Activated CD4-positive, alpha-beta memory T cell treated with anti-CD3 and anti-CD28 coated beads, Interleukin-2, amount 10 ng/mL, durations not matched to agents 7 days and 5 days (primary cell): ENCODE data around the gene C17orf75. TPM values are rescaled to one million over a fixed set of nuclear protein-coding genes. Genes with fewer than 3 reads are reported as not detected.
"Not testable (repeated sequence)": the region's sequence is repeated elsewhere in the genome, so short reads cannot be mapped to it uniquely, and the experiment has no call there.

Source experiments
- CTCF ChIA-PET: fragments of 350-600 bp; sonication (Branson Sonifier 250); formaldehyde crosslinking; loops from one replicate; lab custom pipeline; 2021; ENCODE audit warnings: antibody characterized with exemption, inconsistent platforms; lab: Charles Lee
- POLR2A ChIA-PET: fragments of 350-600 bp; sonication (Branson Sonifier 250); formaldehyde crosslinking; loops from one replicate; lab custom pipeline; 2021; ENCODE audit warnings: antibody characterized with exemption; lab: Charles Lee
- DNase-seq: peaks from one replicate; pipeline ENCODE4 v3.0.0-alpha.2; 2020
- H3K27ac Mint-ChIP-seq: one replicate; pipeline ENCODE4 v1.8.0; 2021; ENCODE audit warnings: mild to moderate bottlenecking, mixed read lengths
- H3K27me3 Mint-ChIP-seq: one replicate; pipeline ENCODE4 v1.8.0; 2021; ENCODE audit warnings: mixed read lengths
- H3K36me3 Mint-ChIP-seq: one replicate; pipeline ENCODE4 v1.8.0; 2021; ENCODE audit warnings: low read depth, mixed read lengths
- H3K4me1 Mint-ChIP-seq: one replicate; pipeline ENCODE4 v1.8.0; 2021; ENCODE audit warnings: mixed read lengths
- H3K4me3 Mint-ChIP-seq: one replicate; pipeline ENCODE4 v1.8.0; 2021; ENCODE audit warnings: mild to moderate bottlenecking, mixed read lengths
- H3K9me3 Mint-ChIP-seq: one replicate; pipeline ENCODE4 v1.8.0; 2021; ENCODE audit warnings: mixed read lengths
- total RNA-seq, 2 experiments: library from RNA; stranded (reverse); gene quantifications; one replicate each; pipeline ENCODE4 v1.2.3, GENCODE V29; 2021

Gene C17orf75
- total RNA-seq, 2 experiments from 2014 or later, result 32.1 to 35.1 TPM

- ChIA-PET CTCF (interaction anchor here (0.6 to 2.9 kb wide), 16 partner anchors 9 to 163 kb away, joined by 3 to 30 read pairs (median 4); partner anchors contain the start of gene PSMD11), POLR2A (interaction anchor here (1.2 to 1.4 kb wide), 3 partner anchors 11 to 32 kb away, joined by 4 to 7 read pairs (median 4); partner anchors contain the start of gene ZNF207)
- Mint-ChIP-seq H3K27me3 (peaks cover 11% of the 10 kb centered on the region), H3K36me3 (no peaks in the 10 kb centered on the region), H3K4me1 (peaks cover 37% of the 10 kb centered on the region), H3K9me3 (no peaks in the 10 kb centered on the region), H3K4me3 (peak overlapping the region; percentile 60), H3K27ac (no peak overlapping the region)
- DNase-seq, result peak; percentile 80
Observed at GRCh38 chr17:32319548-32319905, 22.4 kb downstream of the C17orf75 start.

GRCh38 chr17:32318071-32318470, 23.9 kb downstream of the C17orf75 start:
- H3K27ac Mint-ChIP-seq, result no peak overlapping the region
- H3K36me3 Mint-ChIP-seq, result no peaks in the 10 kb centered on the region
- POLR2A ChIA-PET, result interaction anchor here (1.0 to 1.4 kb wide), 2 partner anchors 13 to 32 kb away, joined by 4 read pairs; partner anchors contain the start of gene ZNF207
- peaks cover 22% of the 10 kb centered on the region for H3K4me1 Mint-ChIP-seq
- no peak for DNase-seq
- H3K9me3 Mint-ChIP-seq, result no peaks in the 10 kb centered on the region
- no peak overlapping the region for H3K4me3 Mint-ChIP-seq
- CTCF ChIA-PET, result interaction anchor here (0.6 to 2.7 kb wide), 9 partner anchors 11 to 126 kb away, joined by 3 to 30 read pairs (median 4); partner anchors contain the start of gene PSMD11
- H3K27me3 Mint-ChIP-seq, result peaks cover 11% of the 10 kb centered on the region

GRCh38 chr17:32317353-32317752, 24.6 kb downstream of the C17orf75 start:
- Mint-ChIP-seq H3K4me3 (no peak overlapping the region), H3K27ac (no peak overlapping the region), H3K36me3 (no peaks in the 10 kb centered on the region), H3K27me3 (peaks cover 11% of the 10 kb centered on the region), H3K4me1 (peaks cover 19% of the 10 kb centered on the region), H3K9me3 (no peaks in the 10 kb centered on the region)
- CTCF ChIA-PET, result interaction anchor here (1.8 kb wide), 1 partner anchor 64 kb away, joined by 7 read pairs; no protein-coding TSS in a partner anchor
- POLR2A ChIA-PET, result interaction anchor here (1.0 kb wide), 1 partner anchor 33 kb away, joined by 4 read pairs; the partner anchor contains the start of gene ZNF207
- DNase-seq, result no peak

- POLR2A ChIA-PET, result interaction anchor here (1.0 kb wide), 1 partner anchor 34 kb away, joined by 4 read pairs; the partner anchor contains the start of gene ZNF207
Observed at GRCh38 chr17:32316653-32317052, 25.3 kb downstream of the C17orf75 start.

GRCh38 chr17:32315171-32315570, 26.8 kb downstream of the C17orf75 start:
- no peaks in the 10 kb centered on the region for H3K9me3 Mint-ChIP-seq
- DNase-seq, result no peak
- no peak overlapping the region for H3K27ac Mint-ChIP-seq
- no peak overlapping the region for H3K4me3 Mint-ChIP-seq
- peaks cover 11% of the 10 kb centered on the region for H3K27me3 Mint-ChIP-seq
- H3K36me3 Mint-ChIP-seq, result no peaks in the 10 kb centered on the region
- ChIA-PET CTCF (interaction anchor here (1.0 kb wide), 1 partner anchor 62 kb away, joined by 4 read pairs; no protein-coding TSS in a partner anchor), POLR2A (interaction anchor here (0.7 to 1.1 kb wide), 2 partner anchors 26 to 33 kb away, joined by 3 to 4 read pairs; no protein-coding TSS in a partner anchor)
- peaks cover 17% of the 10 kb centered on the region for H3K4me1 Mint-ChIP-seq

More at GRCh38 chr17:32316653-32317052, 25.3 kb downstream of the C17orf75 start:
- peaks cover 11% of the 10 kb centered on the region for H3K27me3 Mint-ChIP-seq
- H3K27ac Mint-ChIP-seq, DNase-seq, H3K4me3 Mint-ChIP-seq, H3K36me3 Mint-ChIP-seq, H3K9me3 Mint-ChIP-seq: not testable (repeated sequence)
- CTCF ChIA-PET, result interaction anchor here (0.6 kb wide), 1 partner anchor 47 kb away, joined by 3 read pairs; no protein-coding TSS in a partner anchor
- peaks cover 17% of the 10 kb centered on the region for H3K4me1 Mint-ChIP-seq

GRCh38 chr17:32314636-32315035, 27.3 kb downstream of the C17orf75 start:
- CTCF ChIA-PET, result no interaction called here
- Mint-ChIP-seq H3K4me3 (no peak overlapping the region), H3K9me3 (no peaks in the 10 kb centered on the region), H3K27ac (no peak overlapping the region), H3K27me3 (peaks cover 11% of the 10 kb centered on the region), H3K4me1 (peaks cover 15% of the 10 kb centered on the region), H3K36me3 (no peaks in the 10 kb centered on the region)
- POLR2A ChIA-PET, result no interaction called here
- DNase-seq, result no peak

GRCh38 chr17:32311028-32311536, 30.9 kb downstream of the C17orf75 start:
- Mint-ChIP-seq H3K9me3 (no peaks in the 10 kb centered on the region), H3K27ac (no peak overlapping the region), H3K4me3 (no peak overlapping the region), H3K36me3 (no peaks in the 10 kb centered on the region), H3K27me3 (peaks cover 13% of the 10 kb centered on the region), H3K4me1 (no peaks in the 10 kb centered on the region)
- no peak for DNase-seq
- POLR2A ChIA-PET, result no interaction called here
- CTCF ChIA-PET, result interaction anchor here (0.6 to 0.7 kb wide), 3 partner anchors 58 to 421 kb away, joined by 3 to 4 read pairs (median 3); no protein-coding TSS in a partner anchor

- Mint-ChIP-seq H3K27me3 (peaks cover 5% of the 10 kb centered on the region), H3K9me3 (no peaks in the 10 kb centered on the region), H3K36me3 (no peaks in the 10 kb centered on the region), H3K27ac (no peak overlapping the region), H3K4me3 (no peak overlapping the region), H3K4me1 (no peaks in the 10 kb centered on the region)
- POLR2A ChIA-PET, result no interaction called here
- CTCF ChIA-PET, result no interaction called here
- DNase-seq, result no peak
Observed at GRCh38 chr17:32307658-32308057, 34.3 kb downstream of the C17orf75 start.

- Mint-ChIP-seq H3K36me3 (no peaks in the 10 kb centered on the region), H3K4me3 (no peak overlapping the region), H3K27me3 (peaks cover 5% of the 10 kb centered on the region), H3K27ac (no peak overlapping the region), H3K4me1 (no peaks in the 10 kb centered on the region), H3K9me3 (no peaks in the 10 kb centered on the region)
- POLR2A ChIA-PET, result no interaction called here
- no peak for DNase-seq
- CTCF ChIA-PET, result no interaction called here
Observed at GRCh38 chr17:32305049-32305448, 36.9 kb downstream of the C17orf75 start.

- POLR2A ChIA-PET, result no interaction called here
- Mint-ChIP-seq H3K9me3 (no peaks in the 10 kb centered on the region), H3K27me3 (peaks cover 5% of the 10 kb centered on the region), H3K4me1 (no peaks in the 10 kb centered on the region), H3K4me3 (no peak overlapping the region), H3K36me3 (no peaks in the 10 kb centered on the region), H3K27ac (no peak overlapping the region)
- DNase-seq, result no peak
- CTCF ChIA-PET, result no interaction called here
Observed at GRCh38 chr17:32303781-32304288, 38.1 kb downstream of the C17orf75 start.

GRCh38 chr17:32302860-32303649, 38.9 kb downstream of the C17orf75 start:
- ChIA-PET POLR2A (no interaction called here), CTCF (interaction anchor here (1.2 kb wide), 1 partner anchor 50 kb away, joined by 3 read pairs; no protein-coding TSS in a partner anchor)
- H3K4me3 Mint-ChIP-seq, result no peak overlapping the region
- H3K27ac Mint-ChIP-seq, result no peak overlapping the region
- no peak for DNase-seq
- H3K36me3 Mint-ChIP-seq, result no peaks in the 10 kb centered on the region
- H3K9me3 Mint-ChIP-seq, result no peaks in the 10 kb centered on the region
- no peaks in the 10 kb centered on the region for H3K4me1 Mint-ChIP-seq
- H3K27me3 Mint-ChIP-seq, result peaks cover 4% of the 10 kb centered on the region

- ChIA-PET POLR2A (no interaction called here), CTCF (interaction anchor here (1.2 kb wide), 1 partner anchor 49 kb away, joined by 3 read pairs; no protein-coding TSS in a partner anchor)
- no peaks in the 10 kb centered on the region for H3K9me3 Mint-ChIP-seq
Observed at GRCh38 chr17:32302037-32302436, 39.9 kb downstream of the C17orf75 start.

More at GRCh38 chr17:32302037-32302436, 39.9 kb downstream of the C17orf75 start:
- Mint-ChIP-seq H3K36me3 (no peaks in the 10 kb centered on the region), H3K4me1 (no peaks in the 10 kb centered on the region), H3K4me3 (no peak overlapping the region), H3K27ac (no peak overlapping the region), H3K27me3 (peaks cover under 1% of the 10 kb centered on the region)
- DNase-seq, result no peak
